Measurements from ENCODE around the gene FAM163A. TPM values are rescaled to one million over a fixed set of nuclear protein-coding genes. Genes with fewer than 3 reads are reported as not detected.

Gene FAM163A
- total RNA-seq, 1 experiment from 2014 or later: 0.05 TPM

GRCh38 chr1:179750630-179751029 lies 7.5 kb downstream of the FAM163A start:
- no peak for DNase-seq (ENCODE audit: low read depth)

- no peak for DNase-seq (ENCODE audit: low read depth)
Measured at GRCh38 chr1:179753061-179753460, 10.0 kb downstream of the FAM163A start.

- peak; percentile 68 for DNase-seq (ENCODE audit: low read depth)
Measured at GRCh38 chr1:179754041-179754624, 11.0 kb downstream of the FAM163A start.

- DNase-seq (ENCODE audit: low read depth): no peak
Measured at GRCh38 chr1:179757933-179758332, 14.8 kb downstream of the FAM163A start.

- DNase-seq (ENCODE audit: low read depth): no peak
Measured at GRCh38 chr1:179760521-179760920, 17.4 kb downstream of the FAM163A start.

- DNase-seq (ENCODE audit: low read depth): no peak
Measured at GRCh38 chr1:179761296-179761695, 18.2 kb downstream of the FAM163A start.

- no peak for DNase-seq (ENCODE audit: low read depth)
Measured at GRCh38 chr1:179761846-179762640, 19.0 kb downstream of the FAM163A start.

- no peak for DNase-seq (ENCODE audit: low read depth)
Measured at GRCh38 chr1:179767177-179767581, 24.1 kb downstream of the FAM163A start.

- DNase-seq (ENCODE audit: low read depth): no peak
Measured at GRCh38 chr1:179767996-179768395, 24.9 kb downstream of the FAM163A start.

- no peak for DNase-seq (ENCODE audit: low read depth)
Measured at GRCh38 chr1:179770887-179771502, 27.9 kb downstream of the FAM163A start.

- no peak for DNase-seq (ENCODE audit: low read depth)
Measured at GRCh38 chr1:179773264-179773663, 30.2 kb downstream of the FAM163A start.

- DNase-seq (ENCODE audit: low read depth): no peak
Measured at GRCh38 chr1:179774000-179774399, 30.9 kb downstream of the FAM163A start.

GRCh38 chr1:179774566-179774965 lies 31.5 kb downstream of the FAM163A start:
- no peak for DNase-seq (ENCODE audit: low read depth)

GRCh38 chr1:179775009-179775408 lies 31.9 kb downstream of the FAM163A start:
- peak; percentile 55 for DNase-seq (ENCODE audit: low read depth)

- no peak for DNase-seq (ENCODE audit: low read depth)
Measured at GRCh38 chr1:179776831-179777230, 33.7 kb downstream of the FAM163A start.

GRCh38 chr1:179777731-179778130 lies 34.6 kb downstream of the FAM163A start:
- no peak for DNase-seq (ENCODE audit: low read depth)

- DNase-seq (ENCODE audit: low read depth): peak; percentile 17
Measured at GRCh38 chr1:179779645-179780272, 36.7 kb downstream of the FAM163A start.

GRCh38 chr1:179781962-179782361 lies 38.9 kb downstream of the FAM163A start:
- DNase-seq (ENCODE audit: low read depth): no peak

- no peak for DNase-seq (ENCODE audit: low read depth)
Measured at GRCh38 chr1:179785031-179785431, 41.9 kb downstream of the FAM163A start.

- DNase-seq (ENCODE audit: low read depth): no peak
Measured at GRCh38 chr1:179785728-179786127, 42.6 kb downstream of the FAM163A start.

GRCh38 chr1:179786815-179787685 lies 44.0 kb downstream of the FAM163A start:
- no peak for DNase-seq (ENCODE audit: low read depth)

- no peak for DNase-seq (ENCODE audit: low read depth)
Measured at GRCh38 chr1:179788259-179788658, 45.2 kb downstream of the FAM163A start.
